ENCODE results near the gene ANKRD11. TPM values are rescaled to one million over a fixed set of nuclear protein-coding genes. Genes with fewer than 3 reads are reported as not detected.
A peak's percentile ranks its signal among the peaks of the same experiment; 100 is the strongest.

ANKRD11 gene
- total and polyA plus RNA-seq, 2 donors (not counting 3 experiments of a cell fraction or from before 2014, with no cell fraction given) = 55.8 to 191 TPM

DNA sequence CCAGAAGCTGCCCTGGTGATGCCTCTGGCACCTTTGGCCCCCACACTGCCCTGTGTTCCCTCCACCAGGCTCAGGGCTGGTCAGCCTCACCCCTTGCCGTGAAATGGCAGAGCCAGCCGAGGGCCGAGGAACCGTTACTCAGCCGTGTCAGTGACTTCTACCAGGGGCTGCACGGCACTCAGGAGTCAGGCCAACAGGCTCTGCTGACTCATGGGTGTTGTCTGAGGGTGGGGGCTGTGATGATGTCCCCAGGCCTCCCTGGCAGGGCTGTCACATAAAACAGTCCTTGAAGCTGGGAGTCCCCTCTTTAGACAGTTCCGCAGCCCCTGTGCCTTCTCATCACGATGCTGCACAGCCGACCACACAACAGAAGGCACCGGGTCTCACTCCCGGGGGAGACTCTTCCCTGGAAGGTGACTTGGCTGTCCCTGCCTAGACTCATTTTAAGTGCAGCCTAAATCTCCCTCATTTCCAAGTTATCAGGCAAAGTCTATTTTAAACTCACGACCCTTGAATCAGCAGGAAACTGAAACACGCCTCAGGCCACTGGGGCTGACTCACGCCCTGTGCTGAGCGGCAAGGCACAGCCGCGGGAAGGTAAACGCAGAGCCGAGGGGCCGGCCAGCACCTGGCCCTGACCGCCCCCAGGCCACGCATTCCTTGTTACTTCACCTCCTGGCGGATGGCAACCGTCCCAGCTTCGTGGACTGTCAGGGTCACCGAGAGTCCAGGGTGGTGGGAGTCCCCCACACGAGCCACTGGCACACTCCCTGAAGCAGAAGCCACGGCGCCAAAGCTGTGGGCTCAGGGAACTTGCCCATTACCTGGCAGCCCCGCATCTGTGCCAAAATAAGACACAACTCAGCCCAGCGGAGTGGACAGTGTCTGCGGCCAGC lies 170.2 kb downstream of the ANKRD11 start:
- BruUV-seq (replicated peaks) = TSS peak; percentile 45
- intact Hi-C loops (cut with micrococcal nuclease) (loop anchor here (1.0 to 5.0 kb wide), 2 partner anchors 10 to 167 kb away; no protein-coding TSS in a partner anchor), dilution Hi-C loops (cut with MboI; ENCODE audit: extremely low pct_ligation_motif_present, low sequenced_read_pairs) (no loop called here)
- no peaks in the 10 kb centered on the region for H3K9me1 ChIP-seq (replicated peaks; ENCODE audit: control insufficient read depth, extremely low read depth, insufficient read depth, low read length)
- no peaks in the 10 kb centered on the region for H4K20me1 ChIP-seq (replicated peaks; ENCODE audit: control insufficient read depth, extremely low read depth, insufficient read depth, low read length)
- H2AFZ ChIP-seq (ENCODE audit: low read depth, low read length) = no peak overlapping the region
- H3K4me2 ChIP-seq (ENCODE audit: insufficient read depth, low read length) = peak overlapping the region; percentile 40
- H3K79me2 ChIP-seq (ENCODE audit: control insufficient read depth, insufficient read depth, low read length) = peaks cover 86% of the 10 kb centered on the region
- peaks cover 85% of the 10 kb centered on the region for H3K4me1 ChIP-seq (ENCODE audit: control insufficient read depth, extremely low read depth, insufficient read depth, low read length)
- ChIA-PET CTCF (interaction anchor here (0.6 kb wide), 1 partner anchor 136 kb away, joined by 3 read pairs; no protein-coding TSS in a partner anchor), POLR2A (no interaction called here)
- H3K9me3 ChIP-seq (replicated peaks; ENCODE audit: control insufficient read depth, insufficient read depth, low read length) = no peaks in the 10 kb centered on the region
- no peaks in the 10 kb centered on the region for H3K27me3 ChIP-seq (ENCODE audit: control insufficient read depth in 2 of 2, insufficient read depth in 2 of 2, low read length in 2 of 2)
- no peaks in the 10 kb centered on the region for H3K36me3 ChIP-seq (ENCODE audit: control insufficient read depth in 2 of 2, extremely low read depth in 1 of 2, insufficient read depth in 2 of 2, low read length in 2 of 2)
- FAIRE-seq (peak; percentile 98), DNase-seq (ENCODE audit: low read depth, low spot score) (peak; percentile 84)
- no peak overlapping the region for H3K4me3 ChIP-seq (replicated peaks in 1 of 3; ENCODE audit: insufficient read depth in 1 of 3, low read depth in 1 of 3, low read length in 3 of 3)
- TF ChIP-seq POLR2A (IDR thresholded peaks at IDR 0.05; ENCODE audit: low read depth, low read length) = no peak
- TF ChIP-seq FOS (IDR thresholded peaks at IDR 0.05; ENCODE audit: borderline replicate concordance, insufficient read depth, low read length) = peak; percentile 93
- TF ChIP-seq POLR2AphosphoS5 (IDR thresholded peaks at IDR 0.05; ENCODE audit: insufficient read depth, low read depth, low read length) = peak; percentile 75
- TF ChIP-seq GATA2 (IDR thresholded peaks at IDR 0.05; ENCODE audit: insufficient read depth, insufficient read length, low read depth, low read length) = peak; percentile 60
- TF ChIP-seq JUN (IDR thresholded peaks at IDR 0.05; ENCODE audit: borderline replicate concordance, insufficient read depth, insufficient read length, low read depth) = peak; percentile 24
- no peak for TF ChIP-seq MYC (IDR thresholded peaks at IDR 0.05; ENCODE audit: low read depth, low read length)
- peak overlapping the region; percentile 70 for H3K9ac ChIP-seq (replicated peaks; ENCODE audit: extremely low read depth, insufficient read depth, low read length)
- H3K27ac ChIP-seq (ENCODE audit: insufficient read depth, low read depth, low read length) = peak overlapping the region; percentile 77

DNA sequence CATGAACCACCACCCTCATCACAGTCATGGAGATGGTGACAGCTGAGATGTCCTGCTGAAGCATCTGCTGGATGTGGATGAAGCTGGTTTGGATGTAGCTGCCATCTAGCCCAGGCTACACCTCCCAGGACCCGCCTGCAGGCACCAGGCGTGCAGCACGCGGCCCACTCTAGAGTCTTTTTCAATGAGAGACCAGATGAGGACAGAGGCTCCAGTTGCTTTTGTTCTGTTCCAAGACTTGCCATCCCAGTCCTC lies 170.8 kb downstream of the ANKRD11 start:
- BruUV-seq (replicated peaks) = no TSS peak
- dilution Hi-C loops (cut with MboI; ENCODE audit: extremely low pct_ligation_motif_present, low sequenced_read_pairs) = no loop called here
- CTCF ChIA-PET = no interaction called here

More for the DNA sequence above, 170.8 kb downstream of the ANKRD11 start:
- H3K27me3 ChIP-seq (ENCODE audit: control insufficient read depth in 2 of 2, insufficient read depth in 2 of 2, low read length in 2 of 2) = no peaks in the 10 kb centered on the region
- no peak overlapping the region for H3K4me3 ChIP-seq (replicated peaks in 1 of 3; ENCODE audit: insufficient read depth in 1 of 3, low read depth in 1 of 3, low read length in 3 of 3)
- H3K9me1 ChIP-seq (replicated peaks; ENCODE audit: control insufficient read depth, extremely low read depth, insufficient read depth, low read length) = no peaks in the 10 kb centered on the region
- H3K4me2 ChIP-seq (ENCODE audit: insufficient read depth, low read length) = peak overlapping the region; percentile 40
- H3K9ac ChIP-seq (replicated peaks; ENCODE audit: extremely low read depth, insufficient read depth, low read length) = peak overlapping the region; percentile 70
- H3K27ac ChIP-seq (ENCODE audit: insufficient read depth, low read depth, low read length) = peak overlapping the region; percentile 77
- no peak for DNase-seq (ENCODE audit: low read depth, low spot score)
- intact Hi-C loops (cut with micrococcal nuclease) = loop anchor here (5.0 kb wide), 1 partner anchor 168 kb away; no protein-coding TSS in a partner anchor
- POLR2A ChIA-PET = no interaction called here
- no peaks in the 10 kb centered on the region for H3K9me3 ChIP-seq (replicated peaks; ENCODE audit: control insufficient read depth, insufficient read depth, low read length)
- no peak for FAIRE-seq
- TF ChIP-seq POLR2AphosphoS5 (IDR thresholded peaks at IDR 0.05; ENCODE audit: insufficient read depth, low read depth, low read length) (peak; percentile 1), MAX (IDR thresholded peaks at IDR 0.05; ENCODE audit: insufficient read depth, insufficient read length) (no peak)
- H4K20me1 ChIP-seq (replicated peaks; ENCODE audit: control insufficient read depth, extremely low read depth, insufficient read depth, low read length) = no peaks in the 10 kb centered on the region
- peaks cover 86% of the 10 kb centered on the region for H3K79me2 ChIP-seq (ENCODE audit: control insufficient read depth, insufficient read depth, low read length)
- H3K36me3 ChIP-seq (ENCODE audit: control insufficient read depth in 2 of 2, extremely low read depth in 1 of 2, insufficient read depth in 2 of 2, low read length in 2 of 2) = no peaks in the 10 kb centered on the region
- no peak overlapping the region for H2AFZ ChIP-seq (ENCODE audit: low read depth, low read length)
- H3K4me1 ChIP-seq (ENCODE audit: control insufficient read depth, extremely low read depth, insufficient read depth, low read length) = peaks cover 85% of the 10 kb centered on the region
